Breast epithelium (tissue), 4 donors: ENCODE data around the gene FCN3. TPM values are rescaled to one million over a fixed set of nuclear protein-coding genes. Genes with fewer than 3 reads are reported as not detected.

Experiments
- DNase-seq, 2 donors: peaks; one replicate each; pipeline ENCODE4 v3.0.0-alpha.2; 2019; ENCODE audit warnings: low spot score in 2 of 2
- H3K27ac ChIP-seq, 2 donors: fragments of 200-600 bp; sonication (generic) in 1 of 2; one replicate each; pipeline ENCODE4 v1.5.1; 2016 to 2019; ENCODE audit warnings: mild to moderate bottlenecking in 1 of 2
- H3K27me3 ChIP-seq, 2 donors: fragments of 200-600 bp; sonication (generic) in 1 of 2; one replicate each; pipeline versions ENCODE4 v1.5.1 to v1.6.0; 2017 to 2019; ENCODE audit warnings: control low read depth in 1 of 2, mild to moderate bottlenecking in 1 of 2
- H3K36me3 ChIP-seq: fragments of 200-600 bp; one replicate; pipeline ENCODE4 v1.5.1; 2019
- H3K4me1 ChIP-seq, 2 donors: fragments of 200-600 bp; sonication (generic); one replicate each; pipeline ENCODE4 v1.5.1; 2016 to 2019; ENCODE audit warnings: control low read depth in 1 of 2
- H3K4me3 ChIP-seq, 3 donors: fragments of 200-600 bp; sonication (generic); 1 replicate in 2 of 3; 2 replicates in 1 of 3; pipeline ENCODE4 v1.5.1; 2016 to 2019; ENCODE audit warnings: mild to moderate bottlenecking in 3 of 3, moderate library complexity in 2 of 3
- H3K9me3 ChIP-seq, 2 donors: fragments of 200-600 bp; sonication (generic) in 1 of 2; one replicate each; pipeline ENCODE4 v1.5.1; 2016 to 2019; ENCODE audit warnings: control low read depth in 1 of 2
- CTCF ChIP-seq, 3 donors: fragments of 450-650 bp; IDR thresholded peaks; one replicate each; pipeline ENCODE4 v1.5.1; 2016 to 2017; ENCODE audit warnings: antibody characterized with exemption in 3 of 3, mild to moderate bottlenecking in 3 of 3, moderate library complexity in 3 of 3
- POLR2A ChIP-seq: fragments of 450-650 bp; IDR thresholded peaks from one replicate; pipeline ENCODE4 v1.6.1; 2016; ENCODE audit warnings: antibody characterized with exemption, mild to moderate bottlenecking, moderate library complexity
- POLR2AphosphoS5 ChIP-seq, 3 donors: sonication (generic); formaldehyde crosslinking; IDR thresholded peaks; one replicate each; pipeline ENCODE4 v1.6.1; 2017; ENCODE audit warnings: antibody characterized with exemption in 3 of 3
- intact Hi-C: fragments of 100-400 bp; cut with DNase I; formaldehyde crosslinking; loops from one replicate; pipeline ENCODE4 v1.15.1; 2023; ENCODE audit warnings: low total_unique reads
- total RNA-seq, 3 donors: library from RNA; depleted of rRNA; stranded (reverse); fragments of >200 nt; gene quantifications; one replicate each; pipeline ENCODE4 v1.1.0, GENCODE V29; 2016

Gene FCN3
- total RNA-seq, 3 donors from 2014 or later: 6.0 to 10.5 (median 7.4) TPM

DNA sequence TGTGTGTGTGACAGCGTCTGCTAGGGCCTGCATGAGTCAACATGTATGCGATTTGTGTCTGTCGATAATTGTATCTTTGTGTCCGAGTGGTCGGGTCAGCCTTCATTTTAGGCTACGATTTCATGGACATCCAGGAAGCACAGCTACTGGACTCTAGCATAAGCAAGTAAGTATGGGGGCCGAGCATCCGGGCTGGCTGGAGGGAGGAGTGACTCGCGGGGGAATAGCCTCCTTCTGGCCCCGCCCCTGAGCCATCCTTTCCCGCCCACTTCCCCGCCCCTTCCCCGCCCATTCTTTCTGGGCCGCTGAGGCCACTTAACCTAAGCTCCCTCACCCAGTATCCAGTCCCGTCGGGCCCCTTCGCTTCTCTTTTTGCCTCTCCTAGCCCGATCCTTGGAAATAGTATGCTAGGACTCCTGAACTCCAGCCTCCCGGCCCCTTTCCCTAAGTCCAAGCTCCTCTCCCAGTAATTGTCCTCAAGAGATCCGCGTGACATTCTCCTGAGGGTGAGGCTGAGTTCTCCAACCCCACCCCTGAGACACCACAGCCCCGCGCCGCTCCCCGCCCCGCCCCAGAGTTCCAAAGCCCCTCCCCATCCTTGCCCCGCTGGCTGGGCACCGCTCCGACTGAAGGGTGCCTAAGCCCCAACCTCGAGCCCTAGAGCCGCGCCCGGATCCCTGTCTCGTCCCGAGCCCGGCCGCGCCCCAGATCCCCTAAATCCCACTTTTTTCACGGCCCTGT, 9.1 kb downstream of the FCN3 start:
- peak; percentile 88 to 90 for DNase-seq
- TF ChIP-seq CTCF (IDR thresholded peaks at IDR 0.05) (no peak), POLR2A (no peak), POLR2AphosphoS5 (IDR thresholded peaks at IDR 0.05) (peak in 1 of 3 donors; percentile 76)
- Histone ChIP-seq H3K27ac (peak overlapping the region; percentile 97 to 98), H3K36me3 (no peaks in the 10 kb centered on the region), H3K27me3 (no peaks in the 10 kb centered on the region), H3K4me3 (peak overlapping the region; percentile 72 to 84 (median 79)), H3K9me3 (no peaks in the 10 kb centered on the region), H3K4me1 (peaks cover 5 to 34% of the 10 kb centered on the region in 2 donors)
- intact Hi-C loops: loop anchor here (10.0 kb wide), 1 partner anchor 61 kb away; no protein-coding TSS in a partner anchor

DNA sequence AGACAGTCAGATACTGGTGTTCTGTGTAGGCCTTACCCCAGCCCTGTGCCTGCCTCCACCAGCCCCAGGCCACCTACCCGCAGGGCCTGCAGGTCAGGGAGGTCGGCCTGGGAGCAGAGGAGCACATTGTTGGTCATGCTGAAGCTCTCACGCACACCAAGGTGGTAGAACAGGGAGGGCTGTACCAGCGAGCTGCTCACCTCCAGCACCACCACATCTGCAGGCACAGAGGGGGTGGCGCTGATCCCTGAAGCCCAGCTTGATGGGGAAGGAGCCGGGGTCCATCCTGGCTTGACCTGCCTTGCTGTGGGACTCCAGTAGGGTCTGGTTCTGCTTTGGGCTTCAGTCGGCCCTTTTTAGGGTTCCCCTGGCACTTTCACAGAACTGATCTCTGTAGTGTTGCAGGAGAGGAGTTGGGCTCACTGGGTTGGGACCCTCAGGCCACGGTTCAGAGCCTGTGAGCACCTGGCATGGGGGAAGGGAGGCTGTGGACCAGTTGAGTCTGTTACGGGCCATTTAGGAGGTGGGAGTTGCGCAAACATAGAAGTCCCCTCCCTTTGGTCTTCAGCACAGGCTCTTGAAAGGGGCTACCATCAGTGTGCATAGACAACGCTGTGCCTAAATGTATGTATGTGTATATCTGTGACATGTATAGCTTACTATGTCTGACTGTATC, 9.8 kb downstream of the FCN3 start:
- peak overlapping the region; percentile 72 to 84 (median 79) for H3K4me3 ChIP-seq
- peak overlapping the region; percentile 97 to 98 for H3K27ac ChIP-seq
- TF ChIP-seq POLR2A (no peak), POLR2AphosphoS5 (IDR thresholded peaks at IDR 0.05) (no peak), CTCF (IDR thresholded peaks at IDR 0.05) (no peak)
- no peak for DNase-seq
- peaks cover 5 to 34% of the 10 kb centered on the region in 2 donors for H3K4me1 ChIP-seq
- H3K27me3 ChIP-seq: no peaks in the 10 kb centered on the region
- H3K9me3 ChIP-seq: no peaks in the 10 kb centered on the region
- intact Hi-C loops: loop anchor here (10.0 kb wide), 1 partner anchor 60 kb away; no protein-coding TSS in a partner anchor
- no peaks in the 10 kb centered on the region for H3K36me3 ChIP-seq

GRCh38 chr1:27363766-27364695, 10.6 kb downstream of the FCN3 start:
- H3K36me3 ChIP-seq: no peaks in the 10 kb centered on the region
- no peaks in the 10 kb centered on the region for H3K9me3 ChIP-seq
- TF ChIP-seq POLR2AphosphoS5 (IDR thresholded peaks at IDR 0.05) (no peak), POLR2A (no peak), CTCF (IDR thresholded peaks at IDR 0.05) (no peak)
- intact Hi-C loops: loop anchor here (10.0 kb wide), 1 partner anchor 59 kb away; no protein-coding TSS in a partner anchor
- DNase-seq: no peak
- H3K4me3 ChIP-seq: peak overlapping the region in 2 of 3 donors; percentile 72 to 79
- H3K4me1 ChIP-seq: peaks cover 5 to 30% of the 10 kb centered on the region in 2 donors
- peak overlapping the region; percentile 97 to 98 for H3K27ac ChIP-seq
- no peaks in the 10 kb centered on the region for H3K27me3 ChIP-seq

DNA sequence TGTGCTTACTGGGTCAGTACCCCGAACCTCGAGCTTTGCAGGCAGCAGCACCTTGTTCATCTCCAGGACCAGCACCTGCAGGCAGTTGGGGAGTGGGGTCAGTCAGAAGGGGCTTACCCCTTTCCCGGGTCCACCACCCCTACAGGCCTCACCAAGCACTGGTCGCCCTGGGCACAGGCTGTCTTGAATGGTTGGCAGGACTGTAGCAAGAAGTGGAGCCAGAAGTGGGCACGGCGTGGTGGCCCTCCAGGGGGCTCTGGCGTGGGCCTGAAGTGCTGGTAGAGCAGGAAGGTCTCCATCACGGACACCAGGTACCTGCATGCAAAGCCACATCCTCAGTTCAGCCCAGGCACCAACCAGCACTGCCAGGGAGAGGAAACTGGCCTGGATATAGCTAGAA, 13.1 kb downstream of the FCN3 start:
- TF ChIP-seq POLR2A: no peak
- Histone ChIP-seq H3K9me3 (no peaks in the 10 kb centered on the region), H3K27me3 (no peaks in the 10 kb centered on the region), H3K4me1 (peaks cover 0 to 13% of the 10 kb centered on the region in 2 donors), H3K27ac (no peak overlapping the region), H3K4me3 (no peak overlapping the region), H3K36me3 (no peaks in the 10 kb centered on the region)
- intact Hi-C loops: loop anchor here (10.0 kb wide), 1 partner anchor 57 kb away; no protein-coding TSS in a partner anchor
- DNase-seq: no peak

DNA sequence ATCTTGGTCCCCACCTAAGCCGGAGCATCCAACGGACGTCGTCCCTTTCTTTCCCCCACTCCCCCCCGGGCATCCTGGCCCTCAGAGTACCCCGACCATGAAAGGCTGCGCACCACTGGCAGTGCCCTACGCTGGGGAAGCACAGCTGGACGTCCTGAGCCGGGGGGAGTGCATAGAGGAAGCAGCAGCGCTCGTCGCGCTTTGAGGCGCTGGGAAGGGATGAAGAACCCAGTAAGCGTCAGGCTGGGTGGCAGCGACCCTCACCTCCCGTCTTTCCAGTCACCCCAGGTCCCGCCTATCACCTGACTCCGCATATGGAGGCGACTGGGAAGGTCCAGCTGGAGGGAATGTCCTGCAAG, 13.6 kb downstream of the FCN3 start:
- Histone ChIP-seq H3K27me3 (no peaks in the 10 kb centered on the region), H3K4me3 (no peak overlapping the region), H3K4me1 (peaks cover 0 to 13% of the 10 kb centered on the region in 2 donors), H3K9me3 (no peaks in the 10 kb centered on the region), H3K36me3 (no peaks in the 10 kb centered on the region), H3K27ac (no peak overlapping the region)
- no peak for DNase-seq
- no peak for TF ChIP-seq CTCF (IDR thresholded peaks at IDR 0.05)
- TF ChIP-seq POLR2AphosphoS5 (IDR thresholded peaks at IDR 0.05): no peak
- TF ChIP-seq POLR2A: no peak
- intact Hi-C loops: loop anchor here (10.0 kb wide), 1 partner anchor 56 kb away; no protein-coding TSS in a partner anchor
